HepG2 (cell line): ENCODE results near the gene BCL2L1. TPM values are rescaled to one million over a fixed set of nuclear protein-coding genes. Genes with fewer than 3 reads are reported as not detected.

Experiments used
- CHD2 ChIP-seq: IDR thresholded peaks from 2 replicates; pipeline ENCODE4 v1.6.1; 2011; ENCODE audit warnings: low read depth, low read length, improper control_type of control experiment
- ELF3 ChIP-seq: IDR thresholded peaks from 2 replicates; pipeline ENCODE4 v1.6.1; 2016; ENCODE audit warnings: missing genetic modification reagents, missing compliant biosample characterization
- FOXK2 ChIP-seq: fragments of 450-650 bp; IDR thresholded peaks from 2 replicates; pipeline ENCODE4 v1.6.1; 2016
- HES4 ChIP-seq: sonication (generic); formaldehyde crosslinking; IDR thresholded peaks from 2 replicates; pipeline ENCODE4 v1.9.0; 2021; ENCODE audit warnings: mild to moderate bottlenecking, missing genetic modification reagents, borderline replicate concordance
- JUNB ChIP-seq: sonication (generic); formaldehyde crosslinking; IDR thresholded peaks from 2 replicates; pipeline ENCODE4 v1.8.0; 2022; ENCODE audit warnings: missing genetic modification reagents, mild to moderate bottlenecking, borderline replicate concordance
- KAT2B ChIP-seq: fragments of 150-350 bp; IDR thresholded peaks from 2 replicates; pipeline ENCODE4 v1.6.1; 2014; ENCODE audit warnings: low read depth, low read length, borderline replicate concordance
- MBNL3 ChIP-seq: fragments of 250-450 bp; sonication (Bioruptor Pico); conservative IDR thresholded peaks from 2 replicates; pipeline ENCODE4 v1.8.0; 2022; ENCODE audit warnings: mild to moderate bottlenecking, inconsistent platforms
- MNT ChIP-seq: fragments of 450-650 bp; IDR thresholded peaks from 2 replicates; pipeline ENCODE4 v1.6.1; 2016
- MTF2 ChIP-seq: sonication (generic); formaldehyde crosslinking; IDR thresholded peaks from 2 replicates; pipeline ENCODE4 v1.5.0; 2020; ENCODE audit warnings: missing genetic modification reagents, borderline replicate concordance
- NCOA5 ChIP-seq: sonication (generic); formaldehyde crosslinking; IDR thresholded peaks from 2 replicates; pipeline ENCODE4 v1.4.0; 2020; ENCODE audit warnings: missing genetic modification reagents
- PITX1 ChIP-seq: sonication (generic); formaldehyde crosslinking; IDR thresholded peaks from 2 replicates; pipeline ENCODE4 v1.5.1; 2020; ENCODE audit warnings: mild to moderate bottlenecking, missing genetic modification reagents
- PRDM10 ChIP-seq: sonication (generic); formaldehyde crosslinking; IDR thresholded peaks from 2 replicates; pipeline ENCODE4 v1.4.0; 2020; ENCODE audit warnings: low read depth, missing genetic modification reagents
- RFX3 ChIP-seq: IDR thresholded peaks from 2 replicates; pipeline ENCODE4 v1.6.1; 2016; ENCODE audit warnings: missing biosample characterization, missing genetic modification reagents
- SALL2 ChIP-seq: sonication (generic); formaldehyde crosslinking; IDR thresholded peaks from 2 replicates; pipeline ENCODE4 v1.8.1; 2023; ENCODE audit warnings: mild to moderate bottlenecking, missing genetic modification reagents, inconsistent platforms
- SKI ChIP-seq: fragments of 450-650 bp; IDR thresholded peaks from one replicate; pipeline ENCODE4 v1.6.1; 2018; ENCODE audit warnings: mild to moderate bottlenecking; ENCODE audit not compliant: partially characterized antibody
- SP140L ChIP-seq: sonication (generic); formaldehyde crosslinking; IDR thresholded peaks from 2 replicates; pipeline ENCODE4 v1.4.0; 2020; ENCODE audit warnings: missing genetic modification reagents, borderline replicate concordance
- SPEN ChIP-seq: sonication (generic); formaldehyde crosslinking; IDR thresholded peaks from 2 replicates; pipeline ENCODE4 v1.5.1; 2020; ENCODE audit warnings: low read depth, mild to moderate bottlenecking, missing genetic modification reagents
- TCF7L2 ChIP-seq: IDR thresholded peaks from 2 replicates; pipeline ENCODE4 v1.6.1; 2011; ENCODE audit warnings: mild to moderate bottlenecking, low read depth, low read length, moderate library complexity
- ZBTB14 ChIP-seq: sonication (generic); formaldehyde crosslinking; IDR thresholded peaks from 2 replicates; pipeline ENCODE4 v1.4.0; 2020; ENCODE audit warnings: missing genetic modification reagents
- ZNF3 ChIP-seq: IDR thresholded peaks from 2 replicates; pipeline ENCODE4 v1.7.0; 2017; ENCODE audit warnings: inconsistent platforms
- ZNF672 ChIP-seq: sonication (generic); formaldehyde crosslinking; IDR thresholded peaks from 2 replicates; pipeline ENCODE4 v1.8.1; 2022; ENCODE audit warnings: missing genetic modification reagents
- ZNF740 ChIP-seq: sonication (generic); formaldehyde crosslinking; IDR thresholded peaks from 2 replicates; pipeline ENCODE4 v1.4.0; 2020; ENCODE audit warnings: missing genetic modification reagents
- ZNF780A ChIP-seq: sonication (generic); formaldehyde crosslinking; IDR thresholded peaks from 2 replicates; pipeline ENCODE4 v1.8.0; 2022; ENCODE audit warnings: mild to moderate bottlenecking, missing genetic modification reagents, moderate library complexity
- ZNF816 ChIP-seq: sonication (generic); formaldehyde crosslinking; IDR thresholded peaks from 2 replicates; pipeline ENCODE4 v1.8.0; 2022; ENCODE audit warnings: missing genetic modification reagents, mild to moderate bottlenecking, borderline replicate concordance
- polyA plus RNA-seq, 8 experiments: library from polyadenylated mRNA; depleted of rRNA in 3 of 8; stranded (reverse) in 7 of 8; unstranded in 1 of 8; fragments of >200 nt; fragmentation: Illumina TruSeq in 4 of 8; extraction: Trizol in 4 of 8; gene quantifications; 2 replicates each; pipeline versions ENCODE4 v1.2.1 to v1.2.3, GENCODE V29; 2011 to 2016; ENCODE audit warnings: low read depth in 4 of 8, missing spikeins in 1 of 8, mixed read lengths in 1 of 8; ENCODE audit not compliant: insufficient read depth in 1 of 8
- total RNA-seq, 5 experiments: library from RNA; depleted of rRNA; stranded (reverse); fragments of >200 nt; fragmentation: Illumina TruSeq; extraction: Trizol; gene quantifications; 2 replicates each; pipeline ENCODE4 v1.2.3, GENCODE V29; 2016; ENCODE audit warnings: low read depth in 1 of 5

The BCL2L1 gene
- total and polyA plus RNA-seq, 2 of the 13 experiments (the other 11 are each of a cell fraction or from before 2014, with no cell fraction given), result 164 to 258 TPM

- 0 out of 2 replicates have a peak, but pooled peaks have one; percentile 47 for TF ChIP-seq ZBTB14 (CRISPR knock-in tag)
- peak; percentile 82 for TF ChIP-seq ZNF740
- peak; percentile 9; the same call in 1 of the 2 replicates for TF ChIP-seq KAT2B
- no peak for TF ChIP-seq MBNL3 (CRISPR knock-in tag)
- 0 out of 2 replicates have a peak, but pooled peaks have one; percentile 8 for TF ChIP-seq ZNF3
- 0 out of 2 replicates have a peak, but pooled peaks have one; percentile 38 for TF ChIP-seq HES4 (CRISPR knock-in tag)
- no peak for TF ChIP-seq SP140L (CRISPR knock-in tag)
- peak; percentile 21 for TF ChIP-seq PRDM10
- no peak for TF ChIP-seq CHD2
- TF ChIP-seq NCOA5 (CRISPR knock-in tag), result 0 out of 2 replicates have a peak, but pooled peaks have one; percentile 42
- peak; percentile 75 for TF ChIP-seq ZNF816 (CRISPR knock-in tag)
- TF ChIP-seq MNT, result 0 out of 2 replicates have a peak, but pooled peaks have one; percentile 11
- peak; percentile 93 for TF ChIP-seq ELF3 (CRISPR knock-in tag)
- peak; percentile 62 for TF ChIP-seq SPEN (CRISPR knock-in tag)
- TF ChIP-seq ZNF672 (CRISPR knock-in tag), result no peak
- TF ChIP-seq MTF2, result no peak
- peak; percentile 93 for TF ChIP-seq TCF7L2
- peak; percentile 17; the same call in 1 of the 2 replicates for TF ChIP-seq ZNF780A (CRISPR knock-in tag)
- TF ChIP-seq JUNB (CRISPR knock-in tag), result peak; percentile 66; the same call in 1 of the 2 replicates
- peak; percentile 88; the same call in 1 of the 2 replicates for TF ChIP-seq SALL2
- peak; percentile 97 for TF ChIP-seq SKI
- TF ChIP-seq RFX3 (CRISPR knock-in tag), result peak; percentile 30; the same call in 1 of the 2 replicates
- peak; percentile 97 for TF ChIP-seq PITX1 (CRISPR knock-in tag)
- peak; percentile 60 for TF ChIP-seq FOXK2
Observed at GRCh38 chr20:31719644-31720485, 2.8 kb downstream of the BCL2L1 start (continued).
